Activated CD8-positive, alpha-beta T cell treated with anti-CD3 and anti-CD28 coated beads for 36 hours (primary cell): ENCODE measurements around the gene BGN. TPM values are rescaled to one million over a fixed set of nuclear protein-coding genes. Genes with fewer than 3 reads are reported as not detected.

Experiments
- ATAC-seq: fragments of 200-7000 bp; cut with Tn5 transposase; one replicate; pipeline ENCODE4 v1.10.0; 2021; ENCODE audit warnings: mild to moderate bottlenecking, moderate library complexity
- CTCF ChIA-PET: fragments of 350-600 bp; sonication (Branson Sonifier 250); formaldehyde crosslinking; loops from one replicate; lab custom pipeline; 2021; ENCODE audit warnings: antibody characterized with exemption; lab: Charles Lee
- POLR2A ChIA-PET: fragments of 350-600 bp; sonication (Branson Sonifier 250); formaldehyde crosslinking; loops from one replicate; lab custom pipeline; 2021; ENCODE audit warnings: antibody characterized with exemption; lab: Charles Lee
- DNase-seq: peaks from one replicate; pipeline ENCODE4 v3.0.0-alpha.2; 2020
- H3K27ac Mint-ChIP-seq: one replicate; pipeline ENCODE4 v1.8.0; 2021; ENCODE audit warnings: mild to moderate bottlenecking, mixed read lengths
- H3K27me3 Mint-ChIP-seq: one replicate; pipeline ENCODE4 v1.8.0; 2021; ENCODE audit warnings: mixed read lengths
- H3K36me3 Mint-ChIP-seq: one replicate; pipeline ENCODE4 v1.8.0; 2021; ENCODE audit warnings: low read depth, mixed read lengths
- H3K4me1 Mint-ChIP-seq: one replicate; pipeline ENCODE4 v1.8.0; 2021; ENCODE audit warnings: low read depth, mixed read lengths
- H3K4me3 Mint-ChIP-seq: one replicate; pipeline ENCODE4 v1.8.0; 2021; ENCODE audit warnings: mild to moderate bottlenecking, moderate library complexity, mixed read lengths
- H3K9me3 Mint-ChIP-seq: one replicate; pipeline ENCODE4 v1.8.0; 2021; ENCODE audit warnings: mixed read lengths
- intact Hi-C: fragments of 100-400 bp; cut with micrococcal nuclease; formaldehyde crosslinking; loops from one replicate; pipeline ENCODE4 v1.10.0; 2022
- total RNA-seq, 2 experiments: library from RNA; stranded (reverse); gene quantifications; one replicate each; pipeline ENCODE4 v1.2.3, GENCODE V29; 2021
- TF ChIP-seq, protein P1 (sequence below): fragments of 200-600 bp; IDR thresholded peaks from one replicate; pipeline ENCODE4 v1.8.0; 2022; ENCODE audit warnings: antibody characterized with exemption, mild to moderate bottlenecking

Gene BGN
- total RNA-seq, 2 experiments from 2014 or later, result not detected

DNA sequence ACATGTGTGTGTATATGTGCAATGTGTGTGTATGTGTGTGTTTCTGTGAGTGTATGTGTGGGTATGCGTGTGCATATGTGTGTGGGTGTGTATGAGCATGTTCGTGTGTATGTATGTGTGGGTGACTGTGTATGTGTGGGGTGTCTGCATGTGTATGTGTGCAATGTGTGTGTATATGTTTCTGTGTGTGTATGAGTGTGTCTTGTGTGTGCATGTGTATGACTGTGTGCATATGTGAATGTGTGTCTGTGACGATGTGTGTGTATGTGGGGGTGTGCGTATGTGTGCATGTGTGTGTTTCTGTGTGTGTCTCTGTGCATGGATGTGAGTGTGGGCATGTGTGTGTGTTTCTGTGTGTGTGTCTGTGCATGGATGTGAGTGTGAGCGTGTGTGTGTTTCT lies 18.5 kb downstream of the BGN start:
- TF ChIP-seq, protein P1, sequence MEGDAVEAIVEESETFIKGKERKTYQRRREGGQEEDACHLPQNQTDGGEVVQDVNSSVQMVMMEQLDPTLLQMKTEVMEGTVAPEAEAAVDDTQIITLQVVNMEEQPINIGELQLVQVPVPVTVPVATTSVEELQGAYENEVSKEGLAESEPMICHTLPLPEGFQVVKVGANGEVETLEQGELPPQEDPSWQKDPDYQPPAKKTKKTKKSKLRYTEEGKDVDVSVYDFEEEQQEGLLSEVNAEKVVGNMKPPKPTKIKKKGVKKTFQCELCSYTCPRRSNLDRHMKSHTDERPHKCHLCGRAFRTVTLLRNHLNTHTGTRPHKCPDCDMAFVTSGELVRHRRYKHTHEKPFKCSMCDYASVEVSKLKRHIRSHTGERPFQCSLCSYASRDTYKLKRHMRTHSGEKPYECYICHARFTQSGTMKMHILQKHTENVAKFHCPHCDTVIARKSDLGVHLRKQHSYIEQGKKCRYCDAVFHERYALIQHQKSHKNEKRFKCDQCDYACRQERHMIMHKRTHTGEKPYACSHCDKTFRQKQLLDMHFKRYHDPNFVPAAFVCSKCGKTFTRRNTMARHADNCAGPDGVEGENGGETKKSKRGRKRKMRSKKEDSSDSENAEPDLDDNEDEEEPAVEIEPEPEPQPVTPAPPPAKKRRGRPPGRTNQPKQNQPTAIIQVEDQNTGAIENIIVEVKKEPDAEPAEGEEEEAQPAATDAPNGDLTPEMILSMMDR, result no peak
- H3K36me3 Mint-ChIP-seq, result no peaks in the 10 kb centered on the region
- H3K4me3 Mint-ChIP-seq, result no peak overlapping the region
- intact Hi-C loops, result no loop called here
- DNase-seq, result no peak
- H3K27ac Mint-ChIP-seq, result no peak overlapping the region
- no peaks in the 10 kb centered on the region for H3K4me1 Mint-ChIP-seq
- CTCF ChIA-PET, result no interaction called here
- ATAC-seq, result no peak
- H3K27me3 Mint-ChIP-seq, result peaks cover 10% of the 10 kb centered on the region
- no peaks in the 10 kb centered on the region for H3K9me3 Mint-ChIP-seq
- POLR2A ChIA-PET, result interaction anchor here (0.7 kb wide), 1 partner anchor 119 kb away, joined by 4 read pairs; no protein-coding TSS in a partner anchor

DNA sequence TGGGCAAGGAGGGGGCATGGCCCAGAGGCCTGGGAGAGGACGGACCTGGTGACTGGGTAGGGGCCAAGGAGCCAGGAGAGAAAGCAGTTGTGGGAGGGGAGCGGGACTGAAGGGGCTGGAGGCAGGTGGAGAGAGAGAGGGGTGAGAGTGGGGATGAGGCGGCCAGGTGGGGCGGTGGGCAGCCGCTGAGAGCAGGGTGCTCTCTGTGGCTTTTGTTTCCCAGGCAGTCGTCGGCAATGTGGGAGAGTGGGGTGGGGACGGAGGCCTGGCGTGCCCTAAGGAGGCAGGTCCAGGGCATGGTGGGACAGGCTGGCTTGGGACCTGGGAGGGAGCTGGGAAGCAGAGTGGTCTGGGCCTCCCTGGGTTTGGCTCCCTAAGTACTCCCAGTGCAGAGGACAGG lies 19.5 kb downstream of the BGN start:
- Mint-ChIP-seq H3K36me3 (no peaks in the 10 kb centered on the region), H3K4me1 (no peaks in the 10 kb centered on the region), H3K27ac (no peak overlapping the region), H3K4me3 (no peak overlapping the region), H3K27me3 (peaks cover 16% of the 10 kb centered on the region), H3K9me3 (no peaks in the 10 kb centered on the region)
- TF ChIP-seq, protein P1, result no peak
- intact Hi-C loops, result no loop called here
- DNase-seq (no peak), ATAC-seq (no peak)
- CTCF ChIA-PET, result no interaction called here
- POLR2A ChIA-PET, result no interaction called here

DNA sequence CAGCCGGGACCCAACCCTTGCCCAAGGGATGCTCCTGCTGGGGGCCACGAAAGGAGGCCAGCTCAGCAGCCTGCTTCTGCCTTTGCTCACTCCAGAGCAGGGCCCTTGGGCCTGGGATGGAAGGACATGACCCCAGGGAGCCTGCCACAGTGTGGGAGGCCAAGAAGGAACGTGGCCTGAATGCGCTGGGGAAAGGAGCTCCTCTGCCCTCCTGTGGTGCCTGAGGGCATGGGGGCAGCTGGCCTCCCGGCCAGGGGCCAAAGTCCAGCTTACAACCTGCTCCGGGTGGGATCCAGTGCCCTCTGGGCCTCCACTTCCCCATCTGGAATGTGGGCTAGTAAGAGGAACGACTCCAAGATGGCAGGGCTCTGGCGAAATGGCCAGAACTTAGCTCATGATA lies 20.7 kb downstream of the BGN start:
- DNase-seq (no peak), ATAC-seq (no peak)
- CTCF ChIA-PET, result interaction anchor here (2.4 kb wide), 1 partner anchor 8 kb away, joined by 7 read pairs; no protein-coding TSS in a partner anchor
- H3K27ac Mint-ChIP-seq, result no peak overlapping the region
- H3K27me3 Mint-ChIP-seq, result peaks cover 20% of the 10 kb centered on the region
- H3K4me1 Mint-ChIP-seq, result no peaks in the 10 kb centered on the region
- intact Hi-C loops, result no loop called here
- H3K9me3 Mint-ChIP-seq, result no peaks in the 10 kb centered on the region
- POLR2A ChIA-PET, result interaction anchor here (0.6 kb wide), 1 partner anchor 283 kb away, joined by 3 read pairs; no protein-coding TSS in a partner anchor
- no peaks in the 10 kb centered on the region for H3K36me3 Mint-ChIP-seq
- TF ChIP-seq, protein P1, result no peak
- H3K4me3 Mint-ChIP-seq, result no peak overlapping the region

DNA sequence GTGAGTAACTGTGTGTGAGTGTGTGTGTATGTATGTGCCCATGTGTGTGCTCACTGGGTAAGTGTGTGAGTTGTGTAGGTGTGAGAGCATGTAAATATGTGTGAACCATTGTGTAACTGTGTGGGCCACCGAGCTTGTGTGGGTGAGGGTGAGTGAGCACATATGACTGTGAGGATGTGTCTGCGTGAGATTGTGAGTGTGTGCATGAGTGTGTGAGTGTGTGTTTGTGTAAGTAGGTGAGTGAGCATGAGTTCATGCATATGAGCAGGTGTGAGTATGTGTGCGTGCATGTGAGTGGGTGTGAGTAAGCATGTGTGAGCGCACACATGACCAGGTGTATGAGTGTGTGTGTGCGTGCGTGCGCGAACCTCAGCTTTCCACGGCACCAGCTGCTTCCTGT lies 21.3 kb downstream of the BGN start:
- ChIA-PET CTCF (interaction anchor here (2.4 kb wide), 1 partner anchor 9 kb away, joined by 7 read pairs; no protein-coding TSS in a partner anchor), POLR2A (no interaction called here)
- ATAC-seq, result no peak
- H3K27ac Mint-ChIP-seq, result no peak overlapping the region
- no peaks in the 10 kb centered on the region for H3K4me1 Mint-ChIP-seq
- H3K27me3 Mint-ChIP-seq, result peaks cover 20% of the 10 kb centered on the region
- H3K36me3 Mint-ChIP-seq, result no peaks in the 10 kb centered on the region
- TF ChIP-seq, protein P1, result no peak
- DNase-seq, result no peak
- intact Hi-C loops, result no loop called here
- H3K9me3 Mint-ChIP-seq, result no peaks in the 10 kb centered on the region
- H3K4me3 Mint-ChIP-seq, result no peak overlapping the region

DNA sequence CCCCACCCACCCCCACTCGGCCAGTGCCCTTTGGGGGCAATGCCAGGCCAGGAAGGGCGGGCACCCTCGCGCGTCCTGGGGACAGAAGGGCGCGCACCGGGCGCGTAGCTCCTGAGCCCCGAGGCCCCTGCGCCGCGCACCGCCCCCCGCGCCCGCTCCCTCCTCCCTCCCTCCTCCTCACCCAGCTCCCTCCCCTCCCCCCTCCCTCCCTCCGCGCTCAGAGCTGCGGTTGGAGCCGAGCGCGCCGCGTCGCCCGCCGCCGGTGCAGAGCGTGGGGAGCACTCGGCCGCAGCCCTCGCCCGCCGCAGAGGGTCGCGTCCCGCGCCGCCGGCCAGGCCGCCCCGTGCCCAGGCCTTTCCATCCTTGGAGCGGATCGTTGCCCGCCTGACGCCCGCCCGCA lies 22.6 kb downstream of the BGN start, which contains the start of gene ATP2B3:
TSS of gene ATP2B3 (plus strand) at position 220 of the 400 bp plus-strand sequence. CDS start 18,606 bp downstream, outside the sequence.
- Mint-ChIP-seq H3K36me3 (no peaks in the 10 kb centered on the region), H3K4me3 (no peak within 1 kb of the TSS), H3K9me3 (no peaks in the 10 kb centered on the region), H3K27ac (no peak within 1 kb of the TSS), H3K4me1 (no peaks in the 10 kb centered on the region), H3K27me3 (peaks cover 23% of the 10 kb centered on the region)
- no peak for ATAC-seq
- no peak for DNase-seq
- intact Hi-C loops, result no loop called here
- TF ChIP-seq, protein P1, result no peak
- CTCF ChIA-PET, result no interaction called here
- POLR2A ChIA-PET, result no interaction called here
